Ishikawa (cell line): ENCODE data around the gene UBE2M.

Experiments used
- CEBPB ChIP-seq: IDR thresholded peaks from 2 replicates; pipeline ENCODE4 v1.6.1; 2012
- CREB1 ChIP-seq: IDR thresholded peaks from 2 replicates; pipeline ENCODE4 v1.6.1; 2012; ENCODE audit warnings: low read depth
- EGR1 ChIP-seq: IDR thresholded peaks from 2 replicates; pipeline ENCODE4 v1.6.1; 2012
- EP300 ChIP-seq: IDR thresholded peaks from 2 replicates; pipeline ENCODE4 v1.6.1; 2012; ENCODE audit warnings: borderline replicate concordance
- FOXM1 ChIP-seq: IDR thresholded peaks from 2 replicates; pipeline ENCODE4 v1.6.1; 2012; ENCODE audit warnings: low read depth, borderline replicate concordance
- MAX ChIP-seq: IDR thresholded peaks from 2 replicates; pipeline ENCODE4 v1.6.1; 2012
- NFIC ChIP-seq: IDR thresholded peaks from 2 replicates; pipeline ENCODE4 v1.6.1; 2012
- RAD21 ChIP-seq: IDR thresholded peaks from 2 replicates; pipeline ENCODE4 v1.6.1; 2012; ENCODE audit warnings: low read depth
- REST ChIP-seq: IDR thresholded peaks from 2 replicates; pipeline ENCODE4 v1.6.1; 2012; ENCODE audit warnings: low read depth, mild to moderate bottlenecking
- TAF1 ChIP-seq: IDR thresholded peaks from 2 replicates; pipeline ENCODE4 v1.6.1; 2012; ENCODE audit warnings: low read depth, mild to moderate bottlenecking
- TCF12 ChIP-seq: IDR thresholded peaks from 2 replicates; pipeline ENCODE4 v1.6.1; 2012; ENCODE audit warnings: low read depth
- TEAD4 ChIP-seq: IDR thresholded peaks from 2 replicates; pipeline ENCODE4 v1.6.1; 2012
- USF1 ChIP-seq: IDR thresholded peaks from 2 replicates; pipeline ENCODE4 v1.6.1; 2012
- YY1 ChIP-seq: IDR thresholded peaks from 2 replicates; pipeline ENCODE4 v1.6.1; 2012; ENCODE audit warnings: low read depth
- ZBTB7A ChIP-seq: IDR thresholded peaks from 2 replicates; pipeline ENCODE4 v1.6.1; 2012; ENCODE audit warnings: low read depth

Gene UBE2M

GRCh38 chr19:58578012-58578925 is 19.9 kb upstream of the UBE2M start:
- no peak for TF ChIP-seq TAF1
- no peak for TF ChIP-seq RAD21
- no peak for TF ChIP-seq NFIC
- TF ChIP-seq MAX = no peak
- no peak for TF ChIP-seq CREB1
- TF ChIP-seq REST = no peak
- TF ChIP-seq USF1 = no peak

- TF ChIP-seq FOXM1 = no peak
- TF ChIP-seq ZBTB7A = peak; percentile 52; the same call in 1 of the 2 replicates
- no peak for TF ChIP-seq EGR1
- TF ChIP-seq MAX = peak; percentile 68; the same call in 1 of the 2 replicates
- no peak for TF ChIP-seq TCF12
- TF ChIP-seq RAD21 = no peak
- peak; percentile 84 for TF ChIP-seq CREB1
- 0 out of 2 replicates have a peak, but pooled peaks have one; percentile 4 for TF ChIP-seq TEAD4
- no peak for TF ChIP-seq NFIC
- TF ChIP-seq CEBPB = no peak
- peak; percentile 69; the same call in 1 of the 2 replicates for TF ChIP-seq TAF1
- no peak for TF ChIP-seq EP300
- TF ChIP-seq YY1 = no peak
- TF ChIP-seq REST = no peak
- TF ChIP-seq USF1 = peak; percentile 49; the same call in 1 of the 2 replicates
These were observed 17.0 kb upstream of the UBE2M start for GRCh38 chr19:58575183-58576041.

DNA sequence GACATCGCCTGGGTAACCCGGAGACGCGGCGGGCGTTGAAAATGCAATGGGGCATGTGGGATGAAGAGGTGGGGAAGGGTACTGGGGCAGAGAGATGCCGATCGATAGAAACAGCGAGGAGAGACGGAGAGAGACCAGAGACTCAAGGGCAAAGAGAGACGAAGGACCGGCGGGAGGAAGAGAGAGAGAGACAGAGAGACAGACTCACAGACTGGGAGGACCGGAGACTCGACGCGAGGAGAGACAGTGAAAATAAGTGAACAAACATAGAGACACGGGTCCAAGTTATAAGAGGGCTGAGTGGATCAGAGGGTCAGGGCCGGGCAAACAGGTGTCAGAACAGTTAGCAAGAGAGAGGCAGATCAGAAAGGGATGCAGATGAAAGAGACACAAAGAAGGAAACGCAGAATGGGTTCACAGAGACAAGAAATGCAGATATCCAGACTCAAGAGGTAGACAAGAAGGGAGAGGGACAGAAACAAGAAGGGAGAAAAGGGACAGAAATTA is 15.3 kb upstream of the UBE2M start:
- TF ChIP-seq MAX (no peak), NFIC (no peak), TAF1 (no peak), RAD21 (no peak), CREB1 (no peak)

GRCh38 chr19:58572818-58573657 is 14.6 kb upstream of the UBE2M start, which contains the start of gene MZF1:
Gene MZF1 (minus strand): TSS chr19:58573335. CDS start chr19:58571389, 1,946 bp downstream.
- TF ChIP-seq ZBTB7A = no peak
- peak; percentile 73 for TF ChIP-seq USF1
- TF ChIP-seq EGR1 = peak; percentile 65; the same call in 1 of the 2 replicates
- TF ChIP-seq NFIC = no peak
- TF ChIP-seq CEBPB = no peak
- no peak for TF ChIP-seq TAF1
- TF ChIP-seq CREB1 = peak; percentile 95
- TF ChIP-seq FOXM1 = peak; percentile 52
- no peak for TF ChIP-seq RAD21
- peak; percentile 41 for TF ChIP-seq MAX
- TF ChIP-seq YY1 = peak; percentile 81
- no peak for TF ChIP-seq REST
- TF ChIP-seq EP300 = 0 out of 2 replicates have a peak, but pooled peaks have one; percentile 5
- peak; percentile 4; the same call in 1 of the 2 replicates for TF ChIP-seq TEAD4
- TF ChIP-seq TCF12 = peak; percentile 10
